PC-9 (cell line): ENCODE data around the gene DNAI2. TPM values are rescaled to one million over a fixed set of nuclear protein-coding genes. Genes with fewer than 3 reads are reported as not detected.

Source experiments
- BruUV-seq: library from RNA; stranded (reverse); fragments of 400-500 nt; replicated peaks from 2 replicates; lab custom pipeline; 2021; lab: Mats Ljungman, UMichigan
- CTCF ChIA-PET: fragments of 300-600 bp; sonication (Branson Sonifier 250); formaldehyde crosslinking; loops from one replicate; lab custom pipeline; 2022; ENCODE audit warnings: antibody characterized with exemption; lab: Charles Lee
- POLR2A ChIA-PET: fragments of 300-600 bp; sonication (Branson Sonifier 250); formaldehyde crosslinking; loops from one replicate; lab custom pipeline; 2022; ENCODE audit warnings: antibody characterized with exemption; ENCODE audit not compliant: unreplicated experiment; lab: Charles Lee
- DNase-seq, 2 experiments: peaks; one replicate each; pipeline versions ENCODE4 v3.0.0 to v3.0.0-alpha.2; 2015 to 2022; ENCODE audit warnings: mixed read lengths in 1 of 2
- H2AFZ ChIP-seq: fragments of 200-600 bp; sonication (generic); 2 replicates; pipeline ENCODE4 v1.8.1; 2017; ENCODE audit warnings: antibody characterized with exemption
- H3F3A ChIP-seq: fragments of 200-600 bp; sonication (generic); 2 replicates; pipeline ENCODE4 v1.8.1; 2017; ENCODE audit warnings: antibody characterized with exemption, mild to moderate bottlenecking, low read depth; ENCODE audit not compliant: insufficient read depth
- H3K27ac ChIP-seq: fragments of 200-600 bp; sonication (generic); 2 replicates; pipeline ENCODE4 v1.6.1; 2016; ENCODE audit warnings: mixed run types
- H3K27me3 ChIP-seq: fragments of 200-600 bp; sonication (generic); 2 replicates; pipeline ENCODE4 v1.6.1; 2016; ENCODE audit warnings: low read depth, mixed run types; ENCODE audit not compliant: insufficient read depth
- H3K36me3 ChIP-seq: fragments of 200-600 bp; sonication (generic); 2 replicates; pipeline ENCODE4 v1.6.1; 2016; ENCODE audit warnings: low read depth, mixed run types
- H3K4me1 ChIP-seq: fragments of 200-600 bp; sonication (generic); replicated peaks from 2 replicates; pipeline ENCODE4 v1.6.1; 2016; ENCODE audit warnings: mixed run types; ENCODE audit not compliant: insufficient read depth
- H3K4me2 ChIP-seq: fragments of 200-600 bp; sonication (generic); 2 replicates; pipeline ENCODE4 v1.6.1; 2017; ENCODE audit warnings: mixed run types
- H3K4me3 ChIP-seq: fragments of 200-600 bp; sonication (generic); 2 replicates; pipeline ENCODE4 v1.6.1; 2016; ENCODE audit warnings: mixed run types
- H3K79me2 ChIP-seq: fragments of 200-600 bp; sonication (generic); 2 replicates; pipeline ENCODE4 v1.6.1; 2017; ENCODE audit warnings: low read depth, mixed run types
- H3K9me2 ChIP-seq: fragments of 200-600 bp; sonication (generic); 2 replicates; pipeline ENCODE4 v1.8.1; 2017; ENCODE audit warnings: mild to moderate bottlenecking; ENCODE audit not compliant: insufficient read depth
- H3K9me3 ChIP-seq: fragments of 200-600 bp; sonication (generic); 2 replicates; pipeline ENCODE4 v1.8.1; 2016; ENCODE audit warnings: low read depth; ENCODE audit not compliant: insufficient read depth
- H4K20me1 ChIP-seq: fragments of 200-600 bp; sonication (generic); 2 replicates; pipeline ENCODE4 v1.8.1; 2017; ENCODE audit not compliant: insufficient read depth
- EZH2 ChIP-seq: fragments of 200-600 bp; sonication (generic); IDR thresholded peaks from 2 replicates; pipeline ENCODE4 v1.8.0; 2017; ENCODE audit warnings: antibody characterized with exemption, low read depth
- intact Hi-C: fragments of 100-400 bp; cut with micrococcal nuclease; formaldehyde crosslinking; loops from one replicate; pipeline ENCODE4 v1.10.0; 2022; ENCODE audit not compliant: unreplicated experiment
- total RNA-seq: library from RNA; stranded (reverse); gene quantifications from 2 replicates; pipeline ENCODE4 v1.2.3, GENCODE V29; 2021
- TF ChIP-seq, protein P1 (sequence below): fragments of 200-600 bp; sonication (generic); conservative IDR thresholded peaks from 2 replicates; pipeline ENCODE4 v1.6.1; 2017; ENCODE audit warnings: mixed run types, antibody characterized with exemption, mild to moderate bottlenecking, moderate library complexity

Gene DNAI2
- total RNA-seq, 1 experiment from 2014 or later = not detected

DNA sequence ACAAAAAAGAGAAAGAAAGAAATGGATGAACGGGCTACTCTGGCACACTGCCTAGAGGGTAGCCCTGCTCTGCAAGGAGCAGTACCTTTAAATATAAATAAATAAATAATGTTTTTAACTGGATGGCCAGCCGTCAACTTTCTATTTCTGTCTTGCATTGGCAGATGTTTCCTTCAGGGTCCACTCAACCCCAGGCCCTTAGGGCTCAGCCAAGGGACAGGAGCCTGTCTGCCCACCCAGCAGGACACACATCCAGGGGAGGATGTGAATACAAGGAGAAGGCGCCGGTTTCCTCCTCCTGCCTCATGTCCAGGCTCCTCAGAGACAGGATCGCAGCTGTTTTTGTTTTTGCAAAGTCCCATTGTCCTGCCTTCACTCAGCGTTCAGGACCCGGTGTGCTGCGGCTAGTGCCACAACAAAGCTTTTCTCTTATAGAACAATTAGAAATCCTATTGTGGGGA is 38.1 kb upstream of the DNAI2 start:
- TF ChIP-seq EZH2 = no peak
- TF ChIP-seq, protein P1, sequence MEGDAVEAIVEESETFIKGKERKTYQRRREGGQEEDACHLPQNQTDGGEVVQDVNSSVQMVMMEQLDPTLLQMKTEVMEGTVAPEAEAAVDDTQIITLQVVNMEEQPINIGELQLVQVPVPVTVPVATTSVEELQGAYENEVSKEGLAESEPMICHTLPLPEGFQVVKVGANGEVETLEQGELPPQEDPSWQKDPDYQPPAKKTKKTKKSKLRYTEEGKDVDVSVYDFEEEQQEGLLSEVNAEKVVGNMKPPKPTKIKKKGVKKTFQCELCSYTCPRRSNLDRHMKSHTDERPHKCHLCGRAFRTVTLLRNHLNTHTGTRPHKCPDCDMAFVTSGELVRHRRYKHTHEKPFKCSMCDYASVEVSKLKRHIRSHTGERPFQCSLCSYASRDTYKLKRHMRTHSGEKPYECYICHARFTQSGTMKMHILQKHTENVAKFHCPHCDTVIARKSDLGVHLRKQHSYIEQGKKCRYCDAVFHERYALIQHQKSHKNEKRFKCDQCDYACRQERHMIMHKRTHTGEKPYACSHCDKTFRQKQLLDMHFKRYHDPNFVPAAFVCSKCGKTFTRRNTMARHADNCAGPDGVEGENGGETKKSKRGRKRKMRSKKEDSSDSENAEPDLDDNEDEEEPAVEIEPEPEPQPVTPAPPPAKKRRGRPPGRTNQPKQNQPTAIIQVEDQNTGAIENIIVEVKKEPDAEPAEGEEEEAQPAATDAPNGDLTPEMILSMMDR = no peak
- Histone ChIP-seq H3K4me1 (no peaks in the 10 kb centered on the region), H3K9me3 (no peaks in the 10 kb centered on the region), H3K4me3 (no peak overlapping the region), H4K20me1 (no peaks in the 10 kb centered on the region), H3K27ac (no peak overlapping the region), H2AFZ (no peak overlapping the region), H3K4me2 (no peak overlapping the region), H3F3A (no peaks in the 10 kb centered on the region), H3K36me3 (no peaks in the 10 kb centered on the region), H3K27me3 (peaks cover 85% of the 10 kb centered on the region), H3K9me2 (no peaks in the 10 kb centered on the region), H3K79me2 (no peaks in the 10 kb centered on the region)
- ChIA-PET POLR2A (no interaction called here), CTCF (no interaction called here)
- DNase-seq = no peak
- intact Hi-C loops = no loop called here
- no TSS peak for BruUV-seq

- no peaks in the 10 kb centered on the region for H4K20me1 ChIP-seq
- H2AFZ ChIP-seq = no peak overlapping the region
- intact Hi-C loops = no loop called here
- H3K9me2 ChIP-seq = no peaks in the 10 kb centered on the region
- no peak overlapping the region for H3K4me2 ChIP-seq
- H3K9me3 ChIP-seq = no peaks in the 10 kb centered on the region
- H3K27ac ChIP-seq = no peak overlapping the region
- TF ChIP-seq, protein P1 = no peak
- no peak for TF ChIP-seq EZH2
- no peaks in the 10 kb centered on the region for H3F3A ChIP-seq
- no peaks in the 10 kb centered on the region for H3K79me2 ChIP-seq
- H3K4me1 ChIP-seq = no peaks in the 10 kb centered on the region
- ChIA-PET POLR2A (no interaction called here), CTCF (no interaction called here)
- peaks cover 90% of the 10 kb centered on the region for H3K27me3 ChIP-seq
- no TSS peak for BruUV-seq
- DNase-seq = no peak
- no peaks in the 10 kb centered on the region for H3K36me3 ChIP-seq
- H3K4me3 ChIP-seq = no peak overlapping the region
Measured at GRCh38 chr17:74237321-74237720, 36.7 kb upstream of the DNAI2 start.

GRCh38 chr17:74239172-74239571 is 34.9 kb upstream of the DNAI2 start:
- Histone ChIP-seq H3K9me3 (no peaks in the 10 kb centered on the region), H3F3A (no peaks in the 10 kb centered on the region), H3K27ac (no peak overlapping the region), H4K20me1 (no peaks in the 10 kb centered on the region), H3K27me3 (peaks cover 89% of the 10 kb centered on the region), H3K9me2 (no peaks in the 10 kb centered on the region), H3K36me3 (no peaks in the 10 kb centered on the region), H3K4me2 (no peak overlapping the region), H3K79me2 (no peaks in the 10 kb centered on the region), H2AFZ (no peak overlapping the region), H3K4me3 (no peak overlapping the region), H3K4me1 (no peaks in the 10 kb centered on the region)
- intact Hi-C loops = no loop called here
- no TSS peak for BruUV-seq
- POLR2A ChIA-PET = no interaction called here
- CTCF ChIA-PET = no interaction called here
- DNase-seq = no peak
- TF ChIP-seq EZH2 = no peak
- TF ChIP-seq, protein P1 = no peak
